Eye (tissue), 1 donor: ENCODE measurements around the gene ADARB2.
"Not testable (repeated sequence)": the region's sequence is repeated elsewhere in the genome, so short reads cannot be mapped to it uniquely, and the experiment has no call there.

Experiments
- DNase-seq: peaks from one replicate; pipeline ENCODE4 v3.0.0-alpha.2; 2015

ADARB2 gene

GRCh38 chr10:1634239-1634638, 103.1 kb downstream of the ADARB2 start:
- DNase-seq, result no peak

GRCh38 chr10:1633783-1634182, 103.5 kb downstream of the ADARB2 start:
- DNase-seq, result no peak

- no peak for DNase-seq
Observed at GRCh38 chr10:1632596-1632995, 104.7 kb downstream of the ADARB2 start.

- DNase-seq, result no peak
Observed at GRCh38 chr10:1632141-1632540, 105.2 kb downstream of the ADARB2 start.

GRCh38 chr10:1631282-1631681, 106.0 kb downstream of the ADARB2 start:
- no peak for DNase-seq

- DNase-seq, result no peak
Observed at GRCh38 chr10:1630304-1630703, 107.0 kb downstream of the ADARB2 start.

- peak; percentile 46 for DNase-seq
Observed at GRCh38 chr10:1629326-1630198, 107.8 kb downstream of the ADARB2 start.

GRCh38 chr10:1628757-1629156, 108.6 kb downstream of the ADARB2 start:
- DNase-seq, result no peak

GRCh38 chr10:1627945-1628344, 109.4 kb downstream of the ADARB2 start:
- no peak for DNase-seq

- no peak for DNase-seq
Observed at GRCh38 chr10:1626835-1627234, 110.5 kb downstream of the ADARB2 start.

- DNase-seq, result no peak
Observed at GRCh38 chr10:1626410-1626809, 110.9 kb downstream of the ADARB2 start.

GRCh38 chr10:1625731-1626130, 111.6 kb downstream of the ADARB2 start:
- no peak for DNase-seq

- DNase-seq, result no peak
Observed at GRCh38 chr10:1625079-1625478, 112.2 kb downstream of the ADARB2 start.

GRCh38 chr10:1624240-1624639, 113.1 kb downstream of the ADARB2 start:
- no peak for DNase-seq

GRCh38 chr10:1620803-1621202, 116.5 kb downstream of the ADARB2 start:
- DNase-seq, result no peak

GRCh38 chr10:1617376-1618317, 119.7 kb downstream of the ADARB2 start:
- DNase-seq, result not testable (repeated sequence)

GRCh38 chr10:1616701-1617100, 120.6 kb downstream of the ADARB2 start:
- peak; percentile 51 for DNase-seq

GRCh38 chr10:1615186-1615954, 122.0 kb downstream of the ADARB2 start:
- no peak for DNase-seq

GRCh38 chr10:1613511-1613910, 123.8 kb downstream of the ADARB2 start:
- no peak for DNase-seq

- DNase-seq, result no peak
Observed at GRCh38 chr10:1612908-1613307, 124.4 kb downstream of the ADARB2 start.

- no peak for DNase-seq
Observed at GRCh38 chr10:1611936-1612550, 125.3 kb downstream of the ADARB2 start.

GRCh38 chr10:1610986-1611770, 126.1 kb downstream of the ADARB2 start:
- DNase-seq, result no peak
